Colonic mucosa (tissue), 4 donors: Measurements from ENCODE around the gene AKR1B1. TPM values are rescaled to one million over a fixed set of nuclear protein-coding genes. Genes with fewer than 3 reads are reported as not detected.

ENCODE experiments used
- DNase-seq: peaks from one replicate; pipeline ENCODE4 v3.0.0-alpha.2; 2020
- H3K27ac ChIP-seq: fragments of 200-600 bp; one replicate; pipeline ENCODE4 v1.8.0; 2021
- H3K27me3 ChIP-seq: fragments of 200-600 bp; one replicate; pipeline ENCODE4 v1.8.0; 2021
- H3K36me3 ChIP-seq: fragments of 200-600 bp; one replicate; pipeline ENCODE4 v1.8.0; 2021
- H3K4me1 ChIP-seq: fragments of 200-600 bp; one replicate; pipeline ENCODE4 v1.8.0; 2021; ENCODE audit warnings: mild to moderate bottlenecking
- H3K4me3 ChIP-seq: fragments of 200-600 bp; one replicate; pipeline ENCODE4 v1.8.0; 2021
- H3K9ac ChIP-seq, 2 donors: one replicate each; pipeline ENCODE4 v1.7.0; 2013; ENCODE audit warnings: control low read depth in 2 of 2, low read depth in 2 of 2, low read length in 2 of 2
- H3K9me3 ChIP-seq: fragments of 200-600 bp; one replicate; pipeline ENCODE4 v1.8.0; 2021
- intact Hi-C: fragments of 100-400 bp; cut with DNase I; formaldehyde crosslinking; loops from one replicate; pipeline ENCODE4 v1.14.1; 2022
- total RNA-seq, 2 donors: library from RNA; stranded (reverse); fragmentation: NEBNext Ultra II Directional in 1 of 2; extraction: Animal tissue kit (Norgen Biotek cat#: 25700) in 1 of 2; gene quantifications; one replicate each; pipeline ENCODE4 v1.2.1, GENCODE V29; 2021
- TF ChIP-seq, protein P1 (sequence below): fragments of 200-600 bp; IDR thresholded peaks from one replicate; pipeline ENCODE4 v1.8.0; 2022; ENCODE audit warnings: antibody characterized with exemption, mild to moderate bottlenecking
- donor health status: healthy.
- donor health status: DM: no; HTN: no; CAD: no.
- donor health status: DM: no; HTN: no; CAD: no.

Gene AKR1B1
- total RNA-seq, 2 donors from 2014 or later = 24.9 to 26.9 TPM

DNA sequence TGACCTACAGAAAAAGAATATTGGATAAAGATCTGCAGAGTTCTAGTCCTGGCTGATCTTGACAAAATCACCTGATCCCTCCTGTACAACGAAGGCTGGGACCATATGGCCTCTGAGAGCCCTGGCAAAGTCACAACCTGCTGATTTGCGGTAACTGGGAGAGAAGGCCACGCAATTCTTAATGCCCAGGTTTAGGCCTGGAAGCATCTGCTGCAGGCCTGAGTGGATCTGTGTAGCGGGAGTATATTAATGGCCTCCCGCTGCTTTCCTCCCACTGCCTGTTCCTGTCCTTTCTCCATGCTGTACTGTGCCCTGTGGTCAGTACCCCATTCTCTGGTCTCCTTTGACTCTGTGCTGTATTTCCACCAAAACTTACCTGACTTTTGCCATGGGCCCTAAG lies 24.2 kb downstream of the AKR1B1 start:
- intact Hi-C loops = loop anchor here (5.0 kb wide), 1 partner anchor 173 kb away; no protein-coding TSS in a partner anchor

DNA sequence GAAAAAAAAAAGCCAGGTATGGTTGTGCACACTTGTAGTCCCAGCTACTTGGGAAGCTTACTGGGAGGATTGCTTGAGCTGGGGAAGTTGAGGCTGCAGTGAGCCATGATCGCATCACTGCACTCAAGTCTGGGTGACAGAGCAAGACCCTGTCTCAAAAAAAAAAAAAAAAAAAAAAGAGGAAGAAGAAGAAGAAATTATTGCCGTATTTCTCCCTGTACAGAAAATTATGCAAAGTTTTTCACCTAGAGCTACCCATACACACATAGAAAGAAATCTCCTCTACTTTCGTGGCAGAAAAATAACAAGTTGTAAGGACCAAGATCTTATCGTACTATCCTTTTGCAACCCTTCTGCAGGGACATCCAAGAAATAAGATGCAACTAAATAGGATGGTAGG lies 25.5 kb downstream of the AKR1B1 start:
- H3K27ac ChIP-seq = no peak overlapping the region
- intact Hi-C loops = loop anchor here (2.0 to 5.0 kb wide), 2 partner anchors 79 to 174 kb away; no protein-coding TSS in a partner anchor
- H3K9ac ChIP-seq = no peak overlapping the region
- no peaks in the 10 kb centered on the region for H3K9me3 ChIP-seq
- H3K27me3 ChIP-seq = no peaks in the 10 kb centered on the region
- peaks cover 6% of the 10 kb centered on the region for H3K4me1 ChIP-seq
- DNase-seq = no peak
- TF ChIP-seq, protein P1, sequence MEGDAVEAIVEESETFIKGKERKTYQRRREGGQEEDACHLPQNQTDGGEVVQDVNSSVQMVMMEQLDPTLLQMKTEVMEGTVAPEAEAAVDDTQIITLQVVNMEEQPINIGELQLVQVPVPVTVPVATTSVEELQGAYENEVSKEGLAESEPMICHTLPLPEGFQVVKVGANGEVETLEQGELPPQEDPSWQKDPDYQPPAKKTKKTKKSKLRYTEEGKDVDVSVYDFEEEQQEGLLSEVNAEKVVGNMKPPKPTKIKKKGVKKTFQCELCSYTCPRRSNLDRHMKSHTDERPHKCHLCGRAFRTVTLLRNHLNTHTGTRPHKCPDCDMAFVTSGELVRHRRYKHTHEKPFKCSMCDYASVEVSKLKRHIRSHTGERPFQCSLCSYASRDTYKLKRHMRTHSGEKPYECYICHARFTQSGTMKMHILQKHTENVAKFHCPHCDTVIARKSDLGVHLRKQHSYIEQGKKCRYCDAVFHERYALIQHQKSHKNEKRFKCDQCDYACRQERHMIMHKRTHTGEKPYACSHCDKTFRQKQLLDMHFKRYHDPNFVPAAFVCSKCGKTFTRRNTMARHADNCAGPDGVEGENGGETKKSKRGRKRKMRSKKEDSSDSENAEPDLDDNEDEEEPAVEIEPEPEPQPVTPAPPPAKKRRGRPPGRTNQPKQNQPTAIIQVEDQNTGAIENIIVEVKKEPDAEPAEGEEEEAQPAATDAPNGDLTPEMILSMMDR = no peak
- no peaks in the 10 kb centered on the region for H3K36me3 ChIP-seq
- no peak overlapping the region for H3K4me3 ChIP-seq

More for the DNA sequence above, 24.2 kb downstream of the AKR1B1 start:
- Histone ChIP-seq H3K4me1 (peaks cover 6% of the 10 kb centered on the region), H3K27ac (no peak overlapping the region), H3K4me3 (no peak overlapping the region), H3K27me3 (no peaks in the 10 kb centered on the region), H3K9me3 (no peaks in the 10 kb centered on the region), H3K9ac (no peak overlapping the region), H3K36me3 (no peaks in the 10 kb centered on the region)
- no peak for DNase-seq
- TF ChIP-seq, protein P1 = no peak

DNA sequence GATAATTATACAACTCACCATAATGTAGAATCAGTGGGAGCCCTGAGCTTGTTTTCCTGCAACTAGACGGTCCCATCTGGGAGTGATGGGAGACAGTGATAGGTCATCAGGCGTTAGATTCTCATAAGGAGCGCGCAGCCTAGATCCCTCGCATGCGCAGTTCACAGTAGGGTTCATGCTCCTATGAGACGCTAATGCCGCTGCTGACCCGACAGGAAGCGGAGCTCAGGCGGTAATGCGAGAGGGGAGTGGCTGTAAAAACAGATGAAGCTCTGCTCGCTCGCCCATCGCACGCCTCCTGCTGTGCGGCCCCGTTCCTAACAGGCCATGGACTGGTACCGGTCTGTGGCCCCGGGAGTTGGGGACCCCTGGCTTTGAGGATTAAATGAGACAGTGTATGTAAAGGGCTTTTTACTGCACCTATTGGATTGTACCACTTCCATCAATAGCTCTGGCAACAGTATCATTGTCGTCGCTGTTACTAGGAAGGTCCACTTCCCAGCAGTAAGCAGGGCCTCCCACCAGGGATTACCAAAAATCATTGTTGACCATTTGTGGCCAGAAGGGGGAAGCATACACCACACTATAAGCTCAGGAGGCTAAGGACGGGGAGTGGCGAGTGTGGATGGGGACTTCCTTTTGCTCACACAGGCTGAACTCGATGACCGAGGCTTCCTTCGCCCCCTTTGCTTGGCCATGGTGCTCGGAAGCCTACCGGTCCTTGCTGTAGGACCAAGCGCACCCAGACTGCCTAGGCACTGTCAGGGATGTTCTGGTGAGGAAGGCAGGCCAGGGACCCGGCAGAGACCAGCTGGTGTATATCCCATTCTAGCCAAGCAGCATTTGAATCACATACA lies 26.4 kb downstream of the AKR1B1 start:
- peak; percentile 89 for DNase-seq
- H3K4me1 ChIP-seq = peaks cover 6% of the 10 kb centered on the region
- H3K4me3 ChIP-seq = peak overlapping the region; percentile 30
- no peaks in the 10 kb centered on the region for H3K36me3 ChIP-seq
- H3K27me3 ChIP-seq = no peaks in the 10 kb centered on the region
- peak overlapping the region; percentile 89 for H3K27ac ChIP-seq
- intact Hi-C loops = loop anchor here (2.0 to 5.0 kb wide), 2 partner anchors 80 to 175 kb away; no protein-coding TSS in a partner anchor
- H3K9me3 ChIP-seq = no peaks in the 10 kb centered on the region
- TF ChIP-seq, protein P1 = peak; percentile 77
- H3K9ac ChIP-seq = peak overlapping the region; percentile 75 to 82

DNA sequence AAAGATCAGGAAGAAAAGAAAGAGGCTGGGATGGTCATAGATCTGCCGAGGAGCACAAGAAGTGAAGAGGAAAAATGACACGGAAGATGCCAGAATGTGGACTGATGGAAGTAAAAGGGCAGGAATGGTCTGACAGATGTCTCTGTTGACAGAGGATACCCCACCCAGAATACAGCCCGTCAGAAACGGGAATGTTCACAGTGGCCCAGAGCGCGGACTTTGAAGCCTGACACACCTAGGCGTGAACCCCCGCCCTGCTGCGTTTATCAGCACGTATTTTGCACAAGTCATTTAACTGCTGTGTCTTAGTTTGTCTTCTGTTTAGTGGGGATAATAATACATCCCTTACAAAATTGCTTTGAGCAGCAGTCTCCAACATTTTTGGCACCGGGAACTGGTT lies 27.1 kb downstream of the AKR1B1 start:
- H3K4me3 ChIP-seq = peak overlapping the region; percentile 30
- peak; percentile 92 for DNase-seq
- peak overlapping the region in 1 of 2 donors; percentile 44 for H3K9ac ChIP-seq
- TF ChIP-seq, protein P1 = no peak
- H3K36me3 ChIP-seq = no peaks in the 10 kb centered on the region
- no peaks in the 10 kb centered on the region for H3K27me3 ChIP-seq
- H3K27ac ChIP-seq = peak overlapping the region; percentile 89
- no peaks in the 10 kb centered on the region for H3K9me3 ChIP-seq
- peaks cover 6% of the 10 kb centered on the region for H3K4me1 ChIP-seq
- intact Hi-C loops = loop anchor here (2.0 to 5.0 kb wide), 2 partner anchors 81 to 175 kb away; no protein-coding TSS in a partner anchor

DNA sequence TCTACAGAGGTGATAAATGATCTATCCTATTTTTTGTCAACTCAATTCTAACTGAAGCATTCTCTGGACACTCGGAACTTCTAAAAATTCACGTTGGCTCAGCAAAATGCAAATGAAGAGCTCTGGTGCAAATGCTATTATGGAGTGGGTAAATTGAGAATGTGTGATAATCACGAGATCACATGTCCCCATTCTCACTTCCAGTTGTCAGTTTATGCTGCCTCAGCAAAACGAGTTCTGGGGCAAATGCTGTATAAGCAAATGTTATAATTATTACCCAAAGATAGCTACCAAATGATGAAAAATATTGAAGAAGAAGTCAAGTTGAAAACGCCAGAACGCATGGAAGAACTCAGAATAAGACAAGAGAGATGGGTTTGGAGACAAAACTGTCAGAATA lies 29.4 kb downstream of the AKR1B1 start:
- Histone ChIP-seq H3K36me3 (no peaks in the 10 kb centered on the region), H3K27me3 (no peaks in the 10 kb centered on the region), H3K9me3 (no peaks in the 10 kb centered on the region), H3K4me3 (no peak overlapping the region), H3K4me1 (peaks cover 6% of the 10 kb centered on the region), H3K9ac (no peak overlapping the region), H3K27ac (no peak overlapping the region)
- intact Hi-C loops = no loop called here
- TF ChIP-seq, protein P1 = no peak
- DNase-seq = no peak
